K562 (cell line): ENCODE data around the gene SGPP2. TPM values are rescaled to one million over a fixed set of nuclear protein-coding genes. Genes with fewer than 3 reads are reported as not detected.

Experiments
- ATAC-seq: fragments of 200-7000 bp; cut with Tn5 transposase; 3 replicates; pipeline ENCODE4 v1.9.1; 2020; ENCODE audit warnings: moderate library complexity
- BruUV-seq: library from RNA; stranded (reverse); fragments of 400-500 nt; replicated peaks from 2 replicates; lab custom pipeline; 2021; lab: Mats Ljungman, UMichigan
- CTCF ChIA-PET: fragments of 300-600 bp; formaldehyde crosslinking; extraction: SDS; loops from one replicate; lab custom pipeline; 2021; ENCODE audit warnings: low intra/inter-chr PET ratio; lab: Yijun Ruan, JAX
- POLR2A ChIA-PET: fragments of 300-600, 350-650 bp; sonication (Branson Sonifier 250); formaldehyde crosslinking; extraction: SDS; loops from one replicate; lab custom pipeline; 2021; ENCODE audit warnings: antibody characterized with exemption, inconsistent platforms; lab: Yijun Ruan, JAX
- DNase-seq, 4 experiments: peaks; one replicate each; pipeline versions ENCODE4 v3.0.0 to v3.0.0-alpha.2; 2011 to 2018; ENCODE audit warnings: low spot score in 3 of 4, mixed read lengths in 3 of 4; ENCODE audit errors: extremely low read depth in 1 of 4
- FAIRE-seq: peaks from 2 replicates; lab custom pipeline; 2011; peaks lifted over from hg19 to GRCh38; lab: Jason Lieb, UNC
- H2AFZ ChIP-seq: 2 replicates; pipeline ENCODE4 v1.6.0; 2011; ENCODE audit warnings: low read depth, low read length, control low read depth, inconsistent platforms
- H3K27ac ChIP-seq: fragments of 200-600 bp; 3 replicates; pipeline ENCODE4 v1.8.0; 2011; ENCODE audit warnings: low read depth, mild to moderate bottlenecking, control low read depth, inconsistent platforms, low read length, moderate library complexity, mixed read lengths; ENCODE audit errors: extremely low read depth
- H3K27me3 ChIP-seq, 2 experiments: fragments of 300-600 bp in 1 of 2; 2 replicates in 1 of 2; 3 replicates in 1 of 2; pipeline versions ENCODE4 v1.6.0 to v1.8.0; 2011; ENCODE audit warnings: inconsistent platforms in 2 of 2, low read length in 2 of 2, mild to moderate bottlenecking in 1 of 2, mixed read lengths in 1 of 2, moderate library complexity in 1 of 2; ENCODE audit not compliant: control insufficient read depth in 2 of 2, insufficient read depth in 2 of 2
- H3K36me3 ChIP-seq: fragments of 300-600 bp; 3 replicates; pipeline ENCODE4 v1.8.0; 2011; ENCODE audit warnings: mild to moderate bottlenecking, low read length, inconsistent platforms; ENCODE audit not compliant: control insufficient read depth, insufficient read depth
- H3K4me1 ChIP-seq, 2 experiments: fragments of 200-600 bp in 1 of 2; replicated peaks in 1 of 2; 2 replicates in 1 of 2; 3 replicates in 1 of 2; pipeline versions ENCODE4 v1.5.1 to v1.8.0; 2011; ENCODE audit warnings: inconsistent platforms in 2 of 2, low read length in 2 of 2, mild to moderate bottlenecking in 1 of 2, mixed read lengths in 1 of 2, moderate library complexity in 1 of 2; ENCODE audit not compliant: control insufficient read depth in 2 of 2, insufficient read depth in 2 of 2
- H3K4me2 ChIP-seq: 2 replicates; pipeline ENCODE4 v1.6.1; 2011; ENCODE audit warnings: low read length, control low read depth, inconsistent platforms, mixed read lengths; ENCODE audit not compliant: insufficient read depth
- H3K4me3 ChIP-seq: fragments of 200-600 bp; sonication (generic), shearing (Covaris generic); 2 replicates; pipeline ENCODE4 v1.5.1; 2016; ENCODE audit warnings: control low read depth, inconsistent platforms
- H3K79me2 ChIP-seq: fragments of 200-600 bp; 3 replicates; pipeline ENCODE4 v1.8.0; 2011; ENCODE audit warnings: low read length, inconsistent platforms; ENCODE audit not compliant: control insufficient read depth, insufficient read depth
- H3K9ac ChIP-seq, 2 experiments: 2 replicates each; pipeline versions ENCODE4 v1.6.0 to v1.6.1; 2011; ENCODE audit warnings: low read depth in 2 of 2, low read length in 2 of 2, control low read depth in 1 of 2, inconsistent platforms in 1 of 2, mild to moderate bottlenecking in 1 of 2, mixed read lengths in 1 of 2; ENCODE audit not compliant: insufficient read depth in 1 of 2
- H3K9me1 ChIP-seq: one replicate; pipeline ENCODE4 v1.6.0; 2011; ENCODE audit warnings: inconsistent platforms, mild to moderate bottlenecking, low read length, moderate library complexity; ENCODE audit not compliant: control insufficient read depth, insufficient read depth
- H3K9me3 ChIP-seq: replicated peaks from 2 replicates; pipeline ENCODE4 v1.5.1; 2011; ENCODE audit warnings: low read depth, low read length, inconsistent platforms; ENCODE audit not compliant: control insufficient read depth, insufficient read depth
- H4K20me1 ChIP-seq: replicated peaks from 2 replicates; pipeline ENCODE4 v1.6.1; 2011; ENCODE audit warnings: low read length, inconsistent platforms, mixed read lengths; ENCODE audit not compliant: control insufficient read depth, insufficient read depth
- KLF10 ChIP-seq: fragments of 250-450 bp; sonication (Bioruptor Pico); IDR thresholded peaks from 2 replicates; pipeline ENCODE4 v1.6.1; 2021; ENCODE audit warnings: matching md5 sums
- SNRNP70 ChIP-seq: fragments of 200-400 bp; formaldehyde crosslinking; optimal IDR thresholded peaks from 2 replicates; pipeline ENCODE3; 2017; ENCODE audit warnings: low read depth, low read length
- SP1 ChIP-seq: sonication (generic); formaldehyde crosslinking; IDR thresholded peaks from 2 replicates; pipeline ENCODE4 v1.8.1; 2022; ENCODE audit warnings: mild to moderate bottlenecking, missing genetic modification reagents
- WGBS: fragments of 100-300 bp; shearing (Covaris generic); methylation state at CpG from one replicate; pipeline ENCODE4 v1.1.6; 2016; ENCODE audit warnings: low coverage, mixed read lengths; ENCODE audit not compliant: insufficient coverage; ENCODE audit errors: missing lambda C conversion rate; 5-methylcytosine and 5-hydroxymethylcytosine counted together
- in situ Hi-C: fragments of 300-500 bp; cut with MboI; formaldehyde crosslinking; loops from 4 replicates; pipeline ENCODE4 v1.15.0; 2018; ENCODE audit warnings: inconsistent platforms, mixed read lengths
- intact Hi-C: fragments of 100-400 bp; cut with micrococcal nuclease; formaldehyde crosslinking; loops from 2 replicates; pipeline ENCODE4 v1.14.2; 2022
- polyA plus RNA-seq, 8 experiments: library from polyadenylated mRNA; depleted of rRNA in 4 of 8; stranded (reverse) in 5 of 8; unstranded in 3 of 8; fragments of >200 nt; fragmentation: Nextera tagmentation in 2 of 8; fragmentation: Illumina TruSeq in 1 of 8; extraction: Ambion mirVana in 2 of 8; extraction: Trizol in 1 of 8; gene quantifications; 2 replicates each; pipeline versions ENCODE4 v1.2.1 to v1.2.3, GENCODE V29; 2011 to 2014; ENCODE audit warnings: inconsistent platforms in 1 of 8, missing spikeins in 1 of 8
- total RNA-seq, 7 experiments: library from RNA; depleted of rRNA in 6 of 7; stranded (reverse); fragments of >200 nt in 6 of 7; fragmentation: Illumina TruSeq in 2 of 7; extraction: Trizol in 2 of 7; gene quantifications; 2 replicates each; pipeline versions ENCODE4 v1.2.1 to v1.2.3, GENCODE V29; 2011 to 2021; ENCODE audit warnings: low replicate concordance in 1 of 7
- TF ChIP-seq, protein P1 (sequence below), 3 experiments: fragments of 200-800 bp in 1 of 3; fragments of 250-450 bp in 1 of 3; fragments of 450-650 bp in 1 of 3; sonication (Bioruptor Pico) in 1 of 3; sonication (Bioruptor generic) in 1 of 3; formaldehyde crosslinking in 1 of 3; IDR thresholded peaks; 2 replicates each; pipeline versions ENCODE4 v1.6.1 to v1.8.0; 2016 to 2022; ENCODE audit warnings: mild to moderate bottlenecking in 2 of 3, missing genetic modification characterization in 2 of 3, missing compliant biosample characterization in 1 of 3, moderate library complexity in 1 of 3

The SGPP2 gene
- total and polyA plus RNA-seq, 9 of the 15 experiments (the other 6 are each of a cell fraction or from before 2014, with no cell fraction given): 0.01 to 0.04 TPM; not detected in 7

DNA sequence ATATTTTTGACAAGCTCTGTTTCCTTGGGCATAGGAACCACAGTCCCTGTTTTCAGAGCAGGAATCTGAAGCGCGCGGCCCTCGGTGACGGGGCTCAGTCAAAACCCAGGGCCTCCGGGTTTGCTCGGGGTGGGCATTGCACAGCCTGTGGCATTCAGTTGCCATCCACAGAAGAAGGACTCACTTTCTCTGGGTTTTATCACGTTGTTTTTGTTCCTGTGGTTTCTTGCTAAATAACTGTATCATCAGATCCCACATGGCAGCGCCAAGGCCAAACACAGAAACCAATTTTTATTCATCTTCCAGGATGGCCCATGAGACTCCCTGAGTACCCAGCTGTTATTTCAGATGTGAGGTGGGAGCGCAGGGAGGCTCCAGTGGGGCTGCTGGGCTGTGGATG lies 35.6 kb downstream of the SGPP2 start (continued):
- TF ChIP-seq, protein P1, sequence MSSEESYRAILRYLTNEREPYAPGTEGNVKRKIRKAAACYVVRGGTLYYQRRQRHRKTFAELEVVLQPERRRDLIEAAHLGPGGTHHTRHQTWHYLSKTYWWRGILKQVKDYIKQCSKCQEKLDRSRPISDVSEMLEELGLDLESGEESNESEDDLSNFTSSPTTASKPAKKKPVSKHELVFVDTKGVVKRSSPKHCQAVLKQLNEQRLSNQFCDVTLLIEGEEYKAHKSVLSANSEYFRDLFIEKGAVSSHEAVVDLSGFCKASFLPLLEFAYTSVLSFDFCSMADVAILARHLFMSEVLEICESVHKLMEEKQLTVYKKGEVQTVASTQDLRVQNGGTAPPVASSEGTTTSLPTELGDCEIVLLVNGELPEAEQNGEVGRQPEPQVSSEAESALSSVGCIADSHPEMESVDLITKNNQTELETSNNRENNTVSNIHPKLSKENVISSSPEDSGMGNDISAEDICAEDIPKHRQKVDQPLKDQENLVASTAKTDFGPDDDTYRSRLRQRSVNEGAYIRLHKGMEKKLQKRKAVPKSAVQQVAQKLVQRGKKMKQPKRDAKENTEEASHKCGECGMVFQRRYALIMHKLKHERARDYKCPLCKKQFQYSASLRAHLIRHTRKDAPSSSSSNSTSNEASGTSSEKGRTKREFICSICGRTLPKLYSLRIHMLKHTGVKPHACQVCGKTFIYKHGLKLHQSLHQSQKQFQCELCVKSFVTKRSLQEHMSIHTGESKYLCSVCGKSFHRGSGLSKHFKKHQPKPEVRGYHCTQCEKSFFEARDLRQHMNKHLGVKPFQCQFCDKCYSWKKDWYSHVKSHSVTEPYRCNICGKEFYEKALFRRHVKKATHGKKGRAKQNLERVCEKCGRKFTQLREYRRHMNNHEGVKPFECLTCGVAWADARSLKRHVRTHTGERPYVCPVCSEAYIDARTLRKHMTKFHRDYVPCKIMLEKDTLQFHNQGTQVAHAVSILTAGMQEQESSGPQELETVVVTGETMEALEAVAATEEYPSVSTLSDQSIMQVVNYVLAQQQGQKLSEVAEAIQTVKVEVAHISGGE (CRISPR knock-in tag; IDR thresholded peaks at IDR 0.05): no peak
- TF ChIP-seq KLF10: no peak

DNA sequence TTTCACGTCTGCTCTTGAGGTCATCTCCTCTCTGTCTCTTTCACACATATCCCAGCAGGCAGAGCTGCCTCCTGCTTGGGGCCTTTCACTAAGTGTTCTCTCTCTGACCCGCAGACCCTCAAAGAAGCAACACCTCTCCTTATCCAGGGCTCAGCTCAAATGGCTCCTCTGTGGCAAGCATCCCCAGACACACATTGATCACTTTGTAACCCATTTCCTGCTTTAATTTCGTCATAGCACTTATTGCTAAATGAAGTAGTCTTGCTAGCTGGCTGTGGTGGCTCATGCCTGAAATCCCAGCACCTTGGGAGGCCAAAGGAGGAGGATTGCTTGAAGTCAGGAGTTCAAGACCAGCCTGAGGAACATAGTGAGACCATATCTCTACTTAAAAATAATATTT lies 41.4 kb downstream of the SGPP2 start:
- H3K9me3 ChIP-seq: no peaks in the 10 kb centered on the region
- intact Hi-C loops: no loop called here
- POLR2A ChIA-PET: no interaction called here
- no peaks in the 10 kb centered on the region for H3K36me3 ChIP-seq
- ATAC-seq (no peak), DNase-seq (no peak), FAIRE-seq (no peak)
- no peaks in the 10 kb centered on the region for H3K79me2 ChIP-seq
- 0% methylated on average over 2 of the region's 3 CpGs for WGBS
- H3K4me2 ChIP-seq: no peak overlapping the region
- H3K4me1 ChIP-seq: no peaks in the 10 kb centered on the region
- no TSS peak for BruUV-seq
- H4K20me1 ChIP-seq: no peaks in the 10 kb centered on the region
- 0 out of 5 replicates have a peak, but pooled peaks cover 0 to 5% of the 10 kb centered on the region in 2 experiments for H3K27me3 ChIP-seq
- no peaks in the 10 kb centered on the region for H3K9me1 ChIP-seq
- CTCF ChIA-PET: no interaction called here
- H3K27ac ChIP-seq: no peak overlapping the region
- TF ChIP-seq SNRNP70: no peak
- no peak for TF ChIP-seq SP1 (CRISPR knock-in tag)
- H3K9ac ChIP-seq: no peak overlapping the region
- in situ Hi-C loops: no loop called here
- no peak overlapping the region for H2AFZ ChIP-seq
- no peak overlapping the region for H3K4me3 ChIP-seq
